ENCODE results near the gene IFIT3. TPM values are rescaled to one million over a fixed set of nuclear protein-coding genes. Genes with fewer than 3 reads are reported as not detected.

Gene IFIT3
- total and polyA plus RNA-seq, 2 experiments from 2014 or later, result 0.42 to 0.52 TPM

- Histone ChIP-seq H3K9me2 (ENCODE audit: insufficient read depth) (peaks cover 14% of the 10 kb centered on the region), H2AFZ (no peak overlapping the region), H4K20me1 (replicated peaks; ENCODE audit: insufficient read depth) (no peaks in the 10 kb centered on the region), H3F3A (replicated peaks; ENCODE audit: low read depth) (no peaks in the 10 kb centered on the region), H3K36me3 (ENCODE audit: insufficient read depth) (no peaks in the 10 kb centered on the region), H3K79me2 (replicated peaks; ENCODE audit: insufficient read depth) (no peaks in the 10 kb centered on the region), H3K4me2 (no peak overlapping the region), H3K4me1 (ENCODE audit: insufficient read depth) (peaks cover 4% of the 10 kb centered on the region; the same call in 1 of the 2 replicates), H3K27me3 (ENCODE audit: insufficient read depth) (no peaks in the 10 kb centered on the region), H3K27ac (ENCODE audit: low read depth) (no peak overlapping the region), H3K4me3 (no peak overlapping the region)
- TF ChIP-seq NANOG (IDR thresholded peaks at IDR 0.05; ENCODE audit: borderline replicate concordance) (no peak), ZNF462 (CRISPR knock-in tag; IDR thresholded peaks at IDR 0.05) (no peak)
- DNase-seq (ENCODE audit: low spot score), result no peak
- Mint-ChIP-seq H3K36me3 (ENCODE audit: low read depth) (no peaks in the 10 kb centered on the region), H3K4me3 (no peak overlapping the region), H3K27me3 (ENCODE audit: insufficient read depth, low read depth, poor library complexity) (peaks cover 10% of the 10 kb centered on the region), H3K27ac (no peak overlapping the region), H3K9me3 (no peaks in the 10 kb centered on the region), H3K4me1 (peaks cover 19% of the 10 kb centered on the region)
- ATAC-seq, result no peak
These were observed 12.1 kb downstream of the IFIT3 start for GRCh38 chr10:89339875-89340274.

- Histone ChIP-seq H3K4me2 (no peak overlapping the region), H3K36me3 (ENCODE audit: insufficient read depth) (no peaks in the 10 kb centered on the region), H3K27me3 (ENCODE audit: insufficient read depth) (no peaks in the 10 kb centered on the region), H2AFZ (no peak overlapping the region), H3K27ac (ENCODE audit: low read depth) (no peak overlapping the region), H3K4me1 (ENCODE audit: insufficient read depth) (peaks cover 14% of the 10 kb centered on the region), H3K9me2 (ENCODE audit: insufficient read depth) (peaks cover 14% of the 10 kb centered on the region), H3K79me2 (replicated peaks; ENCODE audit: insufficient read depth) (no peaks in the 10 kb centered on the region), H4K20me1 (replicated peaks; ENCODE audit: insufficient read depth) (no peaks in the 10 kb centered on the region), H3K4me3 (no peak overlapping the region), H3F3A (replicated peaks; ENCODE audit: low read depth) (no peaks in the 10 kb centered on the region)
- H3K27ac Mint-ChIP-seq, result no peak overlapping the region
- no peaks in the 10 kb centered on the region for H3K9me3 Mint-ChIP-seq
- ATAC-seq (no peak), DNase-seq (ENCODE audit: low spot score) (no peak)
- peaks cover 31% of the 10 kb centered on the region for H3K4me1 Mint-ChIP-seq
- peaks cover 4% of the 10 kb centered on the region for H3K27me3 Mint-ChIP-seq (ENCODE audit: insufficient read depth, low read depth, poor library complexity)
- H3K4me3 Mint-ChIP-seq, result no peak overlapping the region
- no peaks in the 10 kb centered on the region for H3K36me3 Mint-ChIP-seq (ENCODE audit: low read depth)
- TF ChIP-seq ZNF462 (CRISPR knock-in tag; IDR thresholded peaks at IDR 0.05) (no peak), STAT1 (IDR thresholded peaks at IDR 0.05; ENCODE audit: unreplicated experiment) (no peak), NANOG (IDR thresholded peaks at IDR 0.05; ENCODE audit: borderline replicate concordance) (no peak), ZNF114 (CRISPR knock-in tag; IDR thresholded peaks at IDR 0.05) (no peak), CREB1 (CRISPR knock-in tag; IDR thresholded peaks at IDR 0.05; ENCODE audit: low read depth) (no peak)
These were observed 13.9 kb downstream of the IFIT3 start for GRCh38 chr10:89341649-89342048.

All from GM23338 (cell line).